GM23338 (cell line): Measurements from ENCODE around the gene SLC19A2. TPM values are rescaled to one million over a fixed set of nuclear protein-coding genes. Genes with fewer than 3 reads are reported as not detected.
A peak's percentile ranks its signal among the peaks of the same experiment; 100 is the strongest.

Experiments used
- ATAC-seq: fragments of 200-7000 bp; cut with Tn5 transposase; 3 replicates; pipeline ENCODE4 v1.9.1; 2020
- DNase-seq: peaks from one replicate; pipeline ENCODE4 v3.0.0-alpha.2; 2015; ENCODE audit warnings: low spot score
- H2AFZ ChIP-seq: fragments of 200-600 bp; sonication (generic); 2 replicates; pipeline ENCODE4 v1.8.0; 2016; ENCODE audit warnings: antibody characterized with exemption, mild to moderate bottlenecking, moderate library complexity
- H3F3A ChIP-seq: fragments of 200-600 bp; sonication (generic); replicated peaks from 2 replicates; pipeline ENCODE4 v1.8.0; 2017; ENCODE audit warnings: antibody characterized with exemption, mixed run types, low read depth
- H3K27ac ChIP-seq: fragments of 200-600 bp; sonication (generic); 2 replicates; pipeline ENCODE4 v1.6.1; 2016; ENCODE audit warnings: low read depth
- H3K27me3 ChIP-seq: fragments of 200-600 bp; sonication (generic); 2 replicates; pipeline ENCODE4 v1.8.0; 2016; ENCODE audit warnings: mild to moderate bottlenecking, mixed run types, moderate library complexity; ENCODE audit not compliant: insufficient read depth
- H3K36me3 ChIP-seq: fragments of 200-600 bp; sonication (generic); 2 replicates; pipeline ENCODE4 v1.8.0; 2016; ENCODE audit warnings: mild to moderate bottlenecking; ENCODE audit not compliant: insufficient read depth
- H3K4me1 ChIP-seq: fragments of 200-600 bp; sonication (generic); 2 replicates; pipeline ENCODE4 v1.8.0; 2016; ENCODE audit warnings: mild to moderate bottlenecking, moderate library complexity; ENCODE audit not compliant: insufficient read depth
- H3K4me2 ChIP-seq: fragments of 200-600 bp; sonication (generic); 2 replicates; pipeline ENCODE4 v1.7.1; 2017; ENCODE audit warnings: mixed run types
- H3K4me3 ChIP-seq: fragments of 200-600 bp; sonication (generic); 2 replicates; pipeline ENCODE4 v1.6.1; 2016; ENCODE audit warnings: mixed run types
- H3K79me2 ChIP-seq: fragments of 200-600 bp; sonication (generic); replicated peaks from 2 replicates; pipeline ENCODE4 v1.8.0; 2017; ENCODE audit warnings: mild to moderate bottlenecking; ENCODE audit not compliant: insufficient read depth
- H3K9me2 ChIP-seq: fragments of 200-600 bp; sonication (generic); 2 replicates; pipeline ENCODE4 v1.8.0; 2017; ENCODE audit not compliant: insufficient read depth
- H4K20me1 ChIP-seq: fragments of 200-600 bp; sonication (generic); replicated peaks from 2 replicates; pipeline ENCODE4 v1.8.0; 2017; ENCODE audit warnings: mild to moderate bottlenecking; ENCODE audit not compliant: insufficient read depth
- H3K27ac Mint-ChIP-seq: 2 replicates; pipeline ENCODE4 v1.8.0; 2020; ENCODE audit warnings: inconsistent platforms, mild to moderate bottlenecking, moderate library complexity, mixed read lengths
- H3K27me3 Mint-ChIP-seq: 3 replicates; pipeline ENCODE4 v1.8.0; 2022; ENCODE audit warnings: low read depth, mild to moderate bottlenecking, moderate library complexity, mixed read lengths, inconsistent platforms; ENCODE audit not compliant: insufficient read depth, poor library complexity
- H3K36me3 Mint-ChIP-seq: 3 replicates; pipeline ENCODE4 v1.8.0; 2021; ENCODE audit warnings: low read depth, mild to moderate bottlenecking, inconsistent platforms, moderate library complexity, mixed read lengths
- H3K4me1 Mint-ChIP-seq: 3 replicates; pipeline ENCODE4 v1.8.0; 2020; ENCODE audit warnings: mild to moderate bottlenecking, inconsistent platforms, mixed read lengths
- H3K4me3 Mint-ChIP-seq: 3 replicates; pipeline ENCODE4 v1.8.0; 2021; ENCODE audit warnings: moderate library complexity, mild to moderate bottlenecking, inconsistent platforms, mixed read lengths
- H3K9me3 Mint-ChIP-seq: 3 replicates; pipeline ENCODE4 v1.8.0; 2020; ENCODE audit warnings: moderate library complexity, mild to moderate bottlenecking, inconsistent platforms, mixed read lengths
- CTCF ChIP-seq, 2 experiments: fragments of 200-600 bp in 1 of 2; sonication (generic) in 1 of 2; conservative IDR thresholded peaks; 2 replicates each; pipeline versions ENCODE4 v1.5.1 to v1.6.1; 2016 to 2017; ENCODE audit warnings: antibody characterized with exemption in 2 of 2, low read depth in 2 of 2, mild to moderate bottlenecking in 2 of 2, moderate library complexity in 1 of 2
- ETS1 ChIP-seq: IDR thresholded peaks from 2 replicates; pipeline ENCODE4 v1.6.1; 2016; ENCODE audit warnings: antibody characterized with exemption
- EZH2 ChIP-seq: fragments of 200-600 bp; sonication (generic); IDR thresholded peaks from one replicate; pipeline ENCODE4 v1.8.0; 2017; ENCODE audit warnings: antibody characterized with exemption, mild to moderate bottlenecking, low read depth; ENCODE audit not compliant: unreplicated experiment
- NANOG ChIP-seq: IDR thresholded peaks from 2 replicates; pipeline ENCODE4 v1.6.1; 2016; ENCODE audit warnings: antibody characterized with exemption, borderline replicate concordance
- STAT1 ChIP-seq: IDR thresholded peaks from one replicate; pipeline ENCODE4 v1.6.1; 2016; ENCODE audit warnings: antibody characterized with exemption; ENCODE audit not compliant: unreplicated experiment
- ZNF114 ChIP-seq: fragments of 250-450 bp; sonication (Bioruptor Pico); IDR thresholded peaks from 2 replicates; pipeline ENCODE4 v1.5.0; 2020; ENCODE audit warnings: mild to moderate bottlenecking, moderate library complexity
- ZNF331 ChIP-seq: fragments of 250-450 bp; sonication (Bioruptor Pico); IDR thresholded peaks from 2 replicates; pipeline ENCODE4 v1.5.0; 2020; ENCODE audit warnings: low read depth, mild to moderate bottlenecking, moderate library complexity
- ZNF462 ChIP-seq: fragments of 250-450 bp; sonication (Bioruptor Pico); IDR thresholded peaks from 2 replicates; pipeline ENCODE4 v1.5.0; 2020; ENCODE audit warnings: mild to moderate bottlenecking, moderate library complexity
- polyA plus RNA-seq: library from polyadenylated mRNA; unstranded; fragments of >200 nt; fragmentation: Nextera tagmentation; extraction: Ambion mirVana; gene quantifications from 2 replicates; pipeline ENCODE4 v1.2.1, GENCODE V29; 2016
- total RNA-seq: library from RNA; depleted of rRNA; stranded (reverse); fragments of >200 nt; shearing (Covaris generic); gene quantifications from 2 replicates; pipeline ENCODE4 v1.2.3, GENCODE V29; 2014

The SLC19A2 gene
- total and polyA plus RNA-seq, 2 experiments from 2014 or later = 11.1 to 39.1 TPM

GRCh38 chr1:169484101-169484500 lies 1.6 kb downstream of the SLC19A2 start (continued):
- no peak for TF ChIP-seq ZNF462 (CRISPR knock-in tag)
- no peak for TF ChIP-seq CTCF (conservative IDR thresholded peaks at IDR 0.05; ENCODE audit: low read depth in 2 of 2)

DNA sequence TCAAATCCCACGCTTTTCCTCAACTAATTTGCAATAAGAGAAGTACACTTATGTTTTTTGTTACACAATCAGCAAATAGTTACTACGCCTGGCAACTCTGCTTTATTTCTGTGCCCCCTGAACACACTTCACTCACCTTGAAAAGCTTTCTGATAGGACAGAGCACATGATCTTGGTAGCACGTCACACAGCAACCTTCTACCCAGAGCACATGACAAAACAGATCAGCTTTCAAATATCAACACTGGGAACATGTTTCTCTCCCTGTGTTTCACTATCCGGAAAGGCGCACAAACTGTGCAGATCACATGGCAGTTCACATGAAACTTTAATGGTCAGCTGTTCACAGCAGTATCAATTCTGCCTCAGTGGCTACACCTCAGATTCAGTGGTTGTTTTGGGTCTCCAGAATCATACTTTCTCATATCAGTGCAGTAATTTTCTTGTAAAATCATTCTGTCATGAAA lies 2.2 kb downstream of the SLC19A2 start:
- H3K36me3 Mint-ChIP-seq = no peaks in the 10 kb centered on the region
- no peak overlapping the region for H3K27ac ChIP-seq
- H3K27ac Mint-ChIP-seq = peak overlapping the region; percentile 35; the same call in 1 of the 2 replicates
- TF ChIP-seq NANOG (no peak), STAT1 (no peak), ETS1 (no peak), ZNF331 (CRISPR knock-in tag) (no peak), EZH2 (no peak), ZNF114 (CRISPR knock-in tag) (no peak)

More for the DNA sequence above, 2.2 kb downstream of the SLC19A2 start:
- Histone ChIP-seq H3K27me3 (no peaks in the 10 kb centered on the region), H3K4me1 (peaks cover 69% of the 10 kb centered on the region), H3K79me2 (peaks cover 67% of the 10 kb centered on the region), H3K36me3 (no peaks in the 10 kb centered on the region), H3K4me3 (peak overlapping the region; percentile 73), H3K9me2 (no peaks in the 10 kb centered on the region), H2AFZ (no peak overlapping the region), H3F3A (no peaks in the 10 kb centered on the region; the same call in 1 of the 2 replicates), H3K4me2 (peak overlapping the region; percentile 84), H4K20me1 (peaks cover 7% of the 10 kb centered on the region; the same call in 1 of the 2 replicates)
- peak overlapping the region; percentile 86 for H3K4me3 Mint-ChIP-seq
- ATAC-seq = no peak
- H3K9me3 Mint-ChIP-seq = no peaks in the 10 kb centered on the region
- DNase-seq = no peak
- peaks cover 79% of the 10 kb centered on the region for H3K4me1 Mint-ChIP-seq
- peaks cover 2% of the 10 kb centered on the region for H3K27me3 Mint-ChIP-seq
